SK-N-SH treated with all-trans-retinoic acid at 6 μM for 48 hours (cell line): Measurements from ENCODE around the gene ALMS1.

Source experiments
- ATAC-seq: fragments of 200-7000 bp; cut with Tn5 transposase; 3 replicates; pipeline ENCODE4 v1.9.1; 2020; ENCODE audit warnings: mild to moderate bottlenecking, moderate library complexity
- ARNTL ChIP-seq: fragments of 450-650 bp; formaldehyde crosslinking; IDR thresholded peaks from 2 replicates; pipeline ENCODE4 v1.5.0; 2020; ENCODE audit warnings: low read depth, mild to moderate bottlenecking, moderate library complexity, borderline replicate concordance
- BACH2 ChIP-seq: fragments of 250-450 bp; sonication (Bioruptor Pico); IDR thresholded peaks from 2 replicates; pipeline ENCODE4 v1.9.0; 2021; ENCODE audit warnings: mild to moderate bottlenecking, borderline replicate concordance
- CREB5 ChIP-seq: fragments of 250-450 bp; sonication (Bioruptor Pico); IDR thresholded peaks from 2 replicates; pipeline ENCODE4 v1.5.1; 2020; ENCODE audit warnings: low read depth, mild to moderate bottlenecking, moderate library complexity
- CSDC2 ChIP-seq: fragments of 250-450 bp; sonication (Bioruptor Pico); IDR thresholded peaks from 2 replicates; pipeline ENCODE4 v1.5.0; 2020; ENCODE audit warnings: mild to moderate bottlenecking, moderate library complexity
- CSRNP3 ChIP-seq: fragments of 250-450 bp; sonication (Bioruptor Pico); IDR thresholded peaks from 2 replicates; pipeline ENCODE4 v1.5.1; 2021; ENCODE audit warnings: mild to moderate bottlenecking, moderate library complexity
- ISL1 ChIP-seq: fragments of 250-450 bp; sonication (Bioruptor Pico); IDR thresholded peaks from 2 replicates; pipeline ENCODE4 v2.1.2; 2022; ENCODE audit warnings: mild to moderate bottlenecking, moderate library complexity
- OSR1 ChIP-seq: fragments of 250-450 bp; sonication (Bioruptor Pico); IDR thresholded peaks from 2 replicates; pipeline ENCODE4 v1.8.0; 2022; ENCODE audit warnings: moderate library complexity, mild to moderate bottlenecking, inconsistent platforms
- PATZ1 ChIP-seq: fragments of 250-450 bp; sonication (Bioruptor Pico); IDR thresholded peaks from 2 replicates; pipeline ENCODE4 v1.8.0; 2020; ENCODE audit warnings: mild to moderate bottlenecking, moderate library complexity, borderline replicate concordance
- PPARA ChIP-seq: fragments of 250-450 bp; sonication (Bioruptor Pico); IDR thresholded peaks from 2 replicates; pipeline ENCODE4 v1.5.0; 2020; ENCODE audit warnings: mild to moderate bottlenecking, borderline replicate concordance
- RARB ChIP-seq: fragments of 250-450 bp; sonication (Bioruptor Pico); IDR thresholded peaks from 2 replicates; pipeline ENCODE4 v1.8.0; 2021; ENCODE audit warnings: mild to moderate bottlenecking, moderate library complexity
- SNAI2 ChIP-seq: fragments of 250-450 bp; sonication (Bioruptor Pico); IDR thresholded peaks from 2 replicates; pipeline ENCODE4 v1.5.0; 2020; ENCODE audit warnings: mild to moderate bottlenecking, moderate library complexity
- TCF4 ChIP-seq: fragments of 250-450 bp; sonication (Bioruptor Pico); IDR thresholded peaks from 2 replicates; pipeline ENCODE4 v1.8.0; 2021; ENCODE audit warnings: mild to moderate bottlenecking, moderate library complexity, borderline replicate concordance
- TOX ChIP-seq: fragments of 250-450 bp; sonication (Bioruptor Pico); IDR thresholded peaks from 2 replicates; pipeline ENCODE4 v1.8.0; 2021; ENCODE audit warnings: mild to moderate bottlenecking, moderate library complexity, borderline replicate concordance
- TSHZ2 ChIP-seq: fragments of 250-450 bp; sonication (Bioruptor Pico); IDR thresholded peaks from 2 replicates; pipeline ENCODE4 v1.5.0; 2020; ENCODE audit warnings: mild to moderate bottlenecking, moderate library complexity
- ZC3H10 ChIP-seq: fragments of 250-450 bp; sonication (Bioruptor Pico); IDR thresholded peaks from 2 replicates; pipeline ENCODE4 v1.5.1; 2021; ENCODE audit warnings: mild to moderate bottlenecking, moderate library complexity
- ZFP30 ChIP-seq: fragments of 450-650 bp; formaldehyde crosslinking; IDR thresholded peaks from 2 replicates; pipeline ENCODE4 v1.5.0; 2022; ENCODE audit warnings: mild to moderate bottlenecking, moderate library complexity
- ZNF565 ChIP-seq: fragments of 450-650 bp; formaldehyde crosslinking; conservative IDR thresholded peaks from 2 replicates; pipeline ENCODE4 v1.5.0; 2020; ENCODE audit warnings: low read depth, mild to moderate bottlenecking, moderate library complexity
- ZNF70 ChIP-seq: fragments of 450-650 bp; formaldehyde crosslinking; IDR thresholded peaks from 2 replicates; pipeline ENCODE4 v1.5.0; 2020; ENCODE audit warnings: mild to moderate bottlenecking, moderate library complexity
- ZNF8 ChIP-seq: fragments of 450-650 bp; formaldehyde crosslinking; IDR thresholded peaks from 2 replicates; pipeline ENCODE4 v1.5.0; 2020; ENCODE audit warnings: mild to moderate bottlenecking, moderate library complexity

Gene ALMS1

GRCh38 chr2:73582364-73582763, 196.7 kb downstream of the ALMS1 start (continued):
- no peak for TF ChIP-seq ARNTL
- no peak for TF ChIP-seq RARB (CRISPR knock-in tag)
- no peak for TF ChIP-seq OSR1 (CRISPR knock-in tag)

GRCh38 chr2:73588177-73588576, 202.5 kb downstream of the ALMS1 start:
- no peak for ATAC-seq
- TF ChIP-seq ZNF70 (CRISPR knock-in tag) (no peak), OSR1 (CRISPR knock-in tag) (no peak), TCF4 (no peak), CSDC2 (CRISPR knock-in tag) (no peak), BACH2 (CRISPR knock-in tag) (no peak), RARB (CRISPR knock-in tag) (no peak), TOX (CRISPR knock-in tag) (no peak), SNAI2 (no peak), ISL1 (CRISPR knock-in tag) (no peak), ZNF565 (no peak), PATZ1 (CRISPR knock-in tag) (no peak), TSHZ2 (CRISPR knock-in tag) (no peak), PPARA (CRISPR knock-in tag) (no peak), CSRNP3 (CRISPR knock-in tag) (no peak)
- TF ChIP-seq, all 23 proteins: peak for 0

GRCh38 chr2:73593680-73594079, 208.0 kb downstream of the ALMS1 start:
- TF ChIP-seq ZFP30 (CRISPR knock-in tag) (no peak), BACH2 (CRISPR knock-in tag) (no peak), CSDC2 (CRISPR knock-in tag) (no peak), ZC3H10 (CRISPR knock-in tag) (no peak), CREB5 (CRISPR knock-in tag) (no peak), CSRNP3 (CRISPR knock-in tag) (no peak), ISL1 (CRISPR knock-in tag) (no peak), TSHZ2 (CRISPR knock-in tag) (no peak), ZNF8 (no peak), OSR1 (CRISPR knock-in tag) (no peak), PATZ1 (CRISPR knock-in tag) (no peak), SNAI2 (no peak), PPARA (CRISPR knock-in tag) (no peak)

More at GRCh38 chr2:73593680-73594079, 208.0 kb downstream of the ALMS1 start:
- ATAC-seq, result no peak
